Measurements from ENCODE around the gene GPRC5B.

- TF ChIP-seq CTCF (IDR thresholded peaks at IDR 0.05) = no peak
- TF ChIP-seq POLR2A (IDR thresholded peaks at IDR 0.05) = no peak
These were observed 3.6 kb downstream of the GPRC5B start for GRCh38 chr16:19881028-19881427.
